GM12878 (cell line): ENCODE measurements around the gene GPR107. TPM values are rescaled to one million over a fixed set of nuclear protein-coding genes. Genes with fewer than 3 reads are reported as not detected.

Experiments used
- BHLHE40 ChIP-seq, 2 experiments: fragments of 450-650 bp in 1 of 2; IDR thresholded peaks; 2 replicates each; pipeline ENCODE4 v1.6.1; 2011 to 2017; ENCODE audit warnings: low read depth in 2 of 2, borderline replicate concordance in 1 of 2, improper control_type of control experiment in 1 of 2, low read length in 1 of 2, mild to moderate bottlenecking in 1 of 2
- CREM ChIP-seq: IDR thresholded peaks from 2 replicates; pipeline ENCODE4 v1.6.1; 2014; ENCODE audit warnings: antibody characterized with exemption, low read depth
- FOXM1 ChIP-seq: IDR thresholded peaks from 2 replicates; pipeline ENCODE4 v1.6.1; 2012; ENCODE audit warnings: low read depth, mild to moderate bottlenecking, inconsistent platforms, low read length, moderate library complexity
- HDGF ChIP-seq: fragments of 450-650 bp; IDR thresholded peaks from 2 replicates; pipeline ENCODE4 v1.6.1; 2016; ENCODE audit warnings: antibody characterized with exemption
- NBN ChIP-seq: fragments of 450-650 bp; IDR thresholded peaks from 2 replicates; pipeline ENCODE4 v1.6.1; 2016
- NFIC ChIP-seq: IDR thresholded peaks from 2 replicates; pipeline ENCODE4 v1.6.1; 2012; ENCODE audit warnings: low read depth, mild to moderate bottlenecking, inconsistent platforms, low read length, moderate library complexity
- POLR2A ChIP-seq: IDR thresholded peaks from 2 replicates; pipeline ENCODE4 v1.6.1; 2011; ENCODE audit warnings: low read depth, mild to moderate bottlenecking, low read length
- RAD51 ChIP-seq: fragments of 450-650 bp; IDR thresholded peaks from 2 replicates; pipeline ENCODE4 v1.6.1; 2016; ENCODE audit warnings: moderate library complexity, mild to moderate bottlenecking, inconsistent platforms
- RUNX3 ChIP-seq: IDR thresholded peaks from 2 replicates; pipeline ENCODE4 v1.6.1; 2012; ENCODE audit warnings: low read length, inconsistent platforms
- SREBF2 ChIP-seq: IDR thresholded peaks from 2 replicates; pipeline ENCODE4 v1.6.1; 2012; ENCODE audit warnings: mild to moderate bottlenecking, low read length
- STAT1 ChIP-seq: fragments of 450-650 bp; conservative IDR thresholded peaks from 2 replicates; pipeline ENCODE4 v1.6.1; 2014; ENCODE audit warnings: antibody characterized with exemption, mild to moderate bottlenecking
- SUZ12 ChIP-seq: fragments of 200-600 bp; sonication (generic); IDR thresholded peaks from one replicate; pipeline ENCODE4 v1.6.1; 2018; ENCODE audit warnings: antibody characterized with exemption, mild to moderate bottlenecking; ENCODE audit not compliant: unreplicated experiment
- TBL1XR1 ChIP-seq: IDR thresholded peaks from 2 replicates; pipeline ENCODE4 v1.6.1; 2012; ENCODE audit warnings: low read depth, low read length, improper control_type of control experiment
- TCF7 ChIP-seq: IDR thresholded peaks from 2 replicates; pipeline ENCODE4 v1.6.1; 2014; ENCODE audit warnings: antibody characterized with exemption, borderline replicate concordance
- ZNF207 ChIP-seq: fragments of 450-650 bp; IDR thresholded peaks from 2 replicates; pipeline ENCODE4 v1.6.1; 2014; ENCODE audit warnings: antibody characterized with exemption, mild to moderate bottlenecking, borderline replicate concordance
- polyA plus RNA-seq, 11 experiments: library from polyadenylated mRNA; depleted of rRNA in 4 of 11; unstranded in 6 of 11; stranded (reverse) in 5 of 11; fragments of >200 nt; fragmentation: Nextera tagmentation in 4 of 11; fragmentation: Illumina TruSeq in 1 of 11; extraction: Ambion mirVana in 4 of 11; extraction: Trizol in 1 of 11; gene quantifications; 1 replicate in 1 of 11; 2 replicates in 10 of 11; pipeline versions ENCODE4 v1.2.1 to v1.2.3, GENCODE V29; 2011 to 2016; ENCODE audit warnings: inconsistent platforms in 2 of 11, missing spikeins in 2 of 11, low read depth in 1 of 11
- total RNA-seq, 4 experiments: library from RNA; depleted of rRNA in 3 of 4; stranded (reverse); fragments of >200 nt in 3 of 4; fragmentation: Illumina TruSeq in 1 of 4; extraction: Trizol in 1 of 4; gene quantifications; 2 replicates each; pipeline versions ENCODE4 v1.2.1 to v1.2.3, GENCODE V29; 2013 to 2021
- TF ChIP-seq, protein P1 (sequence below): fragments of 450-650 bp; IDR thresholded peaks from 2 replicates; pipeline ENCODE4 v1.6.1; 2016; ENCODE audit warnings: mild to moderate bottlenecking
- TF ChIP-seq, protein P2 (sequence below): fragments of 450-650 bp; IDR thresholded peaks from 2 replicates; pipeline ENCODE4 v1.6.1; 2016; ENCODE audit warnings: mild to moderate bottlenecking

Gene GPR107
- total and polyA plus RNA-seq, 10 of the 15 experiments (the other 5 are each of a cell fraction or from before 2014, with no cell fraction given): 2.7 to 21.4 (median 10.6) TPM

DNA sequence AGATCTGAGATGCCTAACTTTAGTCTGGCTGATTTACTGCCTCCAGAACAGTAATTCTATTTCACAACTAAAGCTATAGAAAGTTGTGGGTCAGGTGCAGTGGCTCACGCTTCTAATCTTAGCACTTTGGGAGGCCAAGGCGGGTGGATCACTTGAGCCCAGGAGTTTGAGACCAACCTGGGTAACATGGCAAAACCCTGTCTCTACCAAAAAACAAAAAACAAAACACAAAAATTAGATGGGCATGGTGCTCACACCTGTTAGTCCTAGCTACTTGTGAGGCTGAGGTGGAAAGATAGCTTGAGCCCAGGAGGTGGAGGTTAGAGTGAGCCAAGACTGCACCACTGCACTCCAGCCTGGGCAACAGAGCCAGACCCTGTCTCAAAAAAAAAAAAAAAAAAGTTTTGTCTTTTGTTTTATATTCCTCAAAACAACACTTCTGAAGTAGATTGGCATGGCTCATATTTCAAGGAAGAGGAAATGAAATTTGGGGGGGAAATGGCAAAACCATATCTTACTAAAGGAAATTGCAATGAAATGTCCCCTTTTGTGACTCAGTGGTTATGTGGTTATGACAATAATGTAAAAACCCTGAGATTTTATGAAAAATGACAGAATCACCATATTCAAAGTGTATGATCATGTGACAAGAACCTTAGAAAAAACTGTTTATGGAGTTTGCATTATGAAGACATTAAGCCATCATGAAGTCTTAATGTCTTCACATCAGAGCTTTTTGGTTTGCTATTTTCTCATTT, 26.9 kb upstream of the GPR107 start (continued):
- TF ChIP-seq BHLHE40 (IDR thresholded peaks at IDR 0.05; ENCODE audit: borderline replicate concordance in 1 of 2, low read depth in 2 of 2, low read length in 1 of 2) (peak in 1 of 2 experiments; percentile 26; a peak in 1 of 4 replicates), NFIC (peak; percentile 53), FOXM1 (0 out of 2 replicates have a peak, but pooled peaks have one; percentile 16), STAT1 (no peak), NBN (peak; percentile 47; the same call in 1 of the 2 replicates), SREBF2 (no peak), HDGF (0 out of 2 replicates have a peak, but pooled peaks have one; percentile 28), TBL1XR1 (no peak), POLR2A (no peak), CREM (0 out of 2 replicates have a peak, but pooled peaks have one; percentile 22), RUNX3 (peak; percentile 84), TCF7 (0 out of 2 replicates have a peak, but pooled peaks have one; percentile 13), ZNF207 (no peak), RAD51 (peak; percentile 76), SUZ12 (no peak)
- TF ChIP-seq, protein P1, sequence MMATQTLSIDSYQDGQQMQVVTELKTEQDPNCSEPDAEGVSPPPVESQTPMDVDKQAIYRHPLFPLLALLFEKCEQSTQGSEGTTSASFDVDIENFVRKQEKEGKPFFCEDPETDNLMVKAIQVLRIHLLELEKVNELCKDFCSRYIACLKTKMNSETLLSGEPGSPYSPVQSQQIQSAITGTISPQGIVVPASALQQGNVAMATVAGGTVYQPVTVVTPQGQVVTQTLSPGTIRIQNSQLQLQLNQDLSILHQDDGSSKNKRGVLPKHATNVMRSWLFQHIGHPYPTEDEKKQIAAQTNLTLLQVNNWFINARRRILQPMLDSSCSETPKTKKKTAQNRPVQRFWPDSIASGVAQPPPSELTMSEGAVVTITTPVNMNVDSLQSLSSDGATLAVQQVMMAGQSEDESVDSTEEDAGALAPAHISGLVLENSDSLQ: peak; percentile 58; the same call in 1 of the 2 replicates
- TF ChIP-seq, protein P2, sequence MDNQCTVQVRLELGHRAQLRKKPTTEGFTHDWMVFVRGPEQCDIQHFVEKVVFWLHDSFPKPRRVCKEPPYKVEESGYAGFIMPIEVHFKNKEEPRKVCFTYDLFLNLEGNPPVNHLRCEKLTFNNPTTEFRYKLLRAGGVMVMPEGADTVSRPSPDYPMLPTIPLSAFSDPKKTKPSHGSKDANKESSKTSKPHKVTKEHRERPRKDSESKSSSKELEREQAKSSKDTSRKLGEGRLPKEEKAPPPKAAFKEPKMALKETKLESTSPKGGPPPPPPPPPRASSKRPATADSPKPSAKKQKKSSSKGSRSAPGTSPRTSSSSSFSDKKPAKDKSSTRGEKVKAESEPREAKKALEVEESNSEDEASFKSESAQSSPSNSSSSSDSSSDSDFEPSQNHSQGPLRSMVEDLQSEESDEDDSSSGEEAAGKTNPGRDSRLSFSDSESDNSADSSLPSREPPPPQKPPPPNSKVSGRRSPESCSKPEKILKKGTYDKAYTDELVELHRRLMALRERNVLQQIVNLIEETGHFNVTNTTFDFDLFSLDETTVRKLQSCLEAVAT: peak; percentile 77
- TF ChIP-seq, all 136 proteins: peak for 17
